KMS-11 (cell line): ENCODE results near the gene GPHN.
"Not testable (repeated sequence)": the region's sequence is repeated elsewhere in the genome, so short reads cannot be mapped to it uniquely, and the experiment has no call there.

Experiments
- H2AFZ ChIP-seq: fragments of 200-600 bp; sonication (generic); 2 replicates; pipeline ENCODE4 v1.6.1; 2016; ENCODE audit warnings: antibody characterized with exemption, mixed run types, low read depth
- H3K27ac ChIP-seq: fragments of 200-600 bp; sonication (generic); 2 replicates; pipeline ENCODE4 v1.6.1; 2016; ENCODE audit warnings: mild to moderate bottlenecking, mixed run types
- H3K27me3 ChIP-seq: fragments of 200-600 bp; sonication (generic); 2 replicates; pipeline ENCODE4 v1.6.1; 2017; ENCODE audit warnings: mild to moderate bottlenecking, low read depth, mixed run types, moderate library complexity; ENCODE audit not compliant: insufficient read depth
- H3K36me3 ChIP-seq: fragments of 200-600 bp; sonication (generic); 2 replicates; pipeline ENCODE4 v1.6.1; 2017; ENCODE audit warnings: mild to moderate bottlenecking, mixed run types; ENCODE audit not compliant: insufficient read depth
- H3K4me1 ChIP-seq: fragments of 200-600 bp; sonication (generic); 2 replicates; pipeline ENCODE4 v1.6.1; 2016; ENCODE audit warnings: mild to moderate bottlenecking, low read depth, mixed run types; ENCODE audit not compliant: poor library complexity, severe bottlenecking
- H3K4me2 ChIP-seq: fragments of 200-600 bp; sonication (generic); 2 replicates; pipeline ENCODE4 v1.7.0; 2016; ENCODE audit warnings: mild to moderate bottlenecking, mixed run types
- H3K4me3 ChIP-seq: fragments of 200-600 bp; sonication (generic); IDR thresholded peaks from 2 replicates; pipeline ENCODE4 v1.6.1; 2017; ENCODE audit warnings: low read depth, low read length, mixed read lengths; ENCODE audit not compliant: insufficient read depth
- H3K79me2 ChIP-seq: fragments of 200-600 bp; sonication (generic); 2 replicates; pipeline ENCODE4 v1.6.1; 2016; ENCODE audit warnings: low read depth, mixed run types; ENCODE audit not compliant: insufficient read depth
- H3K9ac ChIP-seq: fragments of 200-600 bp; sonication (generic); 2 replicates; pipeline ENCODE4 v1.6.1; 2016; ENCODE audit warnings: mild to moderate bottlenecking, mixed run types
- H4K20me1 ChIP-seq: fragments of 200-600 bp; sonication (generic); 2 replicates; pipeline ENCODE4 v1.6.1; 2016; ENCODE audit warnings: mild to moderate bottlenecking, mixed run types; ENCODE audit not compliant: insufficient read depth
- TF ChIP-seq, protein P1 (sequence below): fragments of 200-600 bp; sonication (generic); conservative IDR thresholded peaks from 2 replicates; pipeline ENCODE4 v1.6.1; 2017; ENCODE audit warnings: low read depth, mild to moderate bottlenecking, antibody characterized with exemption, low read length, moderate library complexity, mixed read lengths

The GPHN gene

DNA sequence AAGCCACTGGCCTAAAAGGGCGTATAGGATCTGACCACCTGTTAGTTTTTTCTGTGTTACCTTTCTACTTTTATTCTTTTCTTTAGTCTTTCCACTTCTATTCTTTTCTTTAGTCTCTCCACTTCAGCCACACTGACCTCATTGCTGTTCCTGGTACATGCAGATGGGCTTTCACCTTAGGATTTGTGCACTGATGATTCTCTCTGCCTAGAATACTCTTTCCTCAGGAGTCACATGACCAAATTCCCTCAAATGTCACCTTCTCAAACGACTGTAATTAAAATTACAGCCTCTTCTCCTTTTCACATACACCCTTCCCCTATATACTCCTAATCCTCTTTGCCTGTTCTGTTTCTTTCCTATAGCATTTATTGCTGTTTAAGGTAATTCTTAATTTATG lies 36.0 kb downstream of the GPHN start:
- Histone ChIP-seq H2AFZ (no peak overlapping the region), H3K9ac (no peak overlapping the region), H3K4me2 (no peak overlapping the region), H4K20me1 (no peaks in the 10 kb centered on the region), H3K4me3 (no peak overlapping the region), H3K27me3 (no peaks in the 10 kb centered on the region), H3K36me3 (no peaks in the 10 kb centered on the region), H3K27ac (no peak overlapping the region), H3K4me1 (no peaks in the 10 kb centered on the region), H3K79me2 (peaks cover 8% of the 10 kb centered on the region; the same call in 1 of the 2 replicates)
- TF ChIP-seq, protein P1, sequence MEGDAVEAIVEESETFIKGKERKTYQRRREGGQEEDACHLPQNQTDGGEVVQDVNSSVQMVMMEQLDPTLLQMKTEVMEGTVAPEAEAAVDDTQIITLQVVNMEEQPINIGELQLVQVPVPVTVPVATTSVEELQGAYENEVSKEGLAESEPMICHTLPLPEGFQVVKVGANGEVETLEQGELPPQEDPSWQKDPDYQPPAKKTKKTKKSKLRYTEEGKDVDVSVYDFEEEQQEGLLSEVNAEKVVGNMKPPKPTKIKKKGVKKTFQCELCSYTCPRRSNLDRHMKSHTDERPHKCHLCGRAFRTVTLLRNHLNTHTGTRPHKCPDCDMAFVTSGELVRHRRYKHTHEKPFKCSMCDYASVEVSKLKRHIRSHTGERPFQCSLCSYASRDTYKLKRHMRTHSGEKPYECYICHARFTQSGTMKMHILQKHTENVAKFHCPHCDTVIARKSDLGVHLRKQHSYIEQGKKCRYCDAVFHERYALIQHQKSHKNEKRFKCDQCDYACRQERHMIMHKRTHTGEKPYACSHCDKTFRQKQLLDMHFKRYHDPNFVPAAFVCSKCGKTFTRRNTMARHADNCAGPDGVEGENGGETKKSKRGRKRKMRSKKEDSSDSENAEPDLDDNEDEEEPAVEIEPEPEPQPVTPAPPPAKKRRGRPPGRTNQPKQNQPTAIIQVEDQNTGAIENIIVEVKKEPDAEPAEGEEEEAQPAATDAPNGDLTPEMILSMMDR, result no peak

DNA sequence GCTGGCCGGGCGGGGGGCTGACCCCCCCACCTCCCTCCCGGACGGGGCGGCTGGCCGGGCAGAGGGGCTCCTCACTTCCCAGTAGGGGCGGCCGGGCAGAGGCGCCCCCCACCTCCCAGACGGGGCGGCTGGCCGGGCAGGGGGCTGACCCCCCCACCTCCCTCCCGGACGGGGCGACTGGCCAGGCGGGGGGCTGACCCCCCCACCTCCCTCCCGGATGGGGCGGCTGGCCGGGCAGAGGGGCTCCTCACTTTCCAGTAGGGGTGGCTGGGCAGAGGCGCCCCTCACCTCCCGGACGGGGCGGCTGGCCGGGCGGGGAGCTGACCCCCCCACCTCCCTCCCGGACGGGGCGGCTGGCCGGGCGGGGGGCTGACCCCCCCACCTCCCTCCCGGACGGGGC lies 37.2 kb downstream of the GPHN start:
- H4K20me1 ChIP-seq, H3K79me2 ChIP-seq, H2AFZ ChIP-seq, H3K4me2 ChIP-seq, H3K4me1 ChIP-seq, H3K9ac ChIP-seq, H3K36me3 ChIP-seq, H3K4me3 ChIP-seq, H3K27ac ChIP-seq, H3K27me3 ChIP-seq: not testable (repeated sequence)

DNA sequence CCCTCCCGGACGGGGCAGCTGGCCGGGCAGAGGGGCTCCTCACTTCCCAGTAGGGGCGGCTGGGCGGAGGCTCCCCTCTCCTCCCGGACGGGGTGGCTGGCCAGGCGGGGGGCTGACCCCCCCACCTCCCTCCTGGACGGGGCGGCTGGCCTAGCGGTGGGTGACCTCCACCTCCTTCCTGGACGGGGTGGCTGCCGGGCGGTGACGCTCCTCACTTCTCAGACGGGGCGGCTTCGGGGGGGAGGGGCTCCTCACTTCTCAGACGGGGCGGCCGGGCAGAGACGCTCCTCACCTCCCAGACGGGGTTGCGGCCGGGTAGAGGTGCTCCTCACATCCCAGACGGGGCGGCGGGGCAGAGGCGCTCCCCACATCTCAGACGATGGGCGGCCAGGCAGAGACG lies 37.8 kb downstream of the GPHN start:
- not testable (repeated sequence) for H4K20me1 ChIP-seq, H3K79me2 ChIP-seq, H3K36me3 ChIP-seq, H3K27me3 ChIP-seq, H3K27ac ChIP-seq, H3K9ac ChIP-seq, H3K4me1 ChIP-seq, H3K4me2 ChIP-seq, H3K4me3 ChIP-seq, H2AFZ ChIP-seq

DNA sequence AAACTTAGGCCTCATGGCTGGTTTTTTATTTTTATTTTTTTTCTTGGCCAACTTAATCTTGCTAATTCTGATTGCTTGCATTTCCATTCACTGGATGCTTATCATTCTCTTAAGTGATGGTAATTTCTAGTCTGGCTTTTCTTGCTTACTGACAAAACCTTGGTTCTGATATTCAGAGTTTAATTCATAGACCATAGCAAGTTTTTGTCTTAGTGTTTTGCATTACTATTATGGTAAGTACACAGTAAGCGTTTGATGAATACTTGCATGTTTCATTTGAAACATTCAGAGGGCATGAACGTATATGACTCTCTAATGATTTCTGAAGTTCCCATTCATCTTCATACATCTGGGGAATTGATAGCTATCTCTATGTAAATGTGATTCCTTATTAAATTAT lies 55.8 kb downstream of the GPHN start:
- Histone ChIP-seq H3K27me3 (no peaks in the 10 kb centered on the region), H3K27ac (no peak overlapping the region), H3K36me3 (no peaks in the 10 kb centered on the region), H3K79me2 (0 out of 2 replicates have a peak, but pooled peaks cover 6% of the 10 kb centered on the region), H3K4me1 (no peaks in the 10 kb centered on the region), H3K4me3 (no peak overlapping the region), H3K4me2 (no peak overlapping the region), H4K20me1 (no peaks in the 10 kb centered on the region), H2AFZ (no peak overlapping the region), H3K9ac (no peak overlapping the region)
- TF ChIP-seq, protein P1, result no peak

DNA sequence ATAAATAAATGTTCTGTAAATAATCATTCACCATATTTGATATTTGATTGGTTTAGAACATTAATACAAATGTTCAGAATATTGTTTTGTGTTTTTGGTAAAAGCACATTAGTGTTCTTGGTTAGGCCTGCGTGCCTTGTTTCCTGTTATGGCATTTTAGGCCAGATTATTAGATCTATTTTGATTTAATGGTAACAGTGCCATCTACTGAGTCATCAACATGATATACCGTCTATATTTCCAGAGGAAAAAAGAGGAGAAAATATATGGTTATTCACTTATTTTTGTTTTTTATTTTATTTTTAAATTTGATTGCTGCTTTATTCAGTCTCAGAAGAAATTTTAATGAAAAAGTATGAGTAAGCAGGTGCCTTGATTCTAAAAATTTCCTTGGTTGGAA lies 60.3 kb downstream of the GPHN start:
- H4K20me1 ChIP-seq, result no peaks in the 10 kb centered on the region
- TF ChIP-seq, protein P1, result no peak
- H3K4me1 ChIP-seq, result no peaks in the 10 kb centered on the region
- peaks cover 12% of the 10 kb centered on the region; the same call in 1 of the 2 replicates for H3K79me2 ChIP-seq
- no peak overlapping the region for H2AFZ ChIP-seq
- H3K27me3 ChIP-seq, result no peaks in the 10 kb centered on the region
- H3K36me3 ChIP-seq, result no peaks in the 10 kb centered on the region
- no peak overlapping the region for H3K4me2 ChIP-seq
- H3K9ac ChIP-seq, result no peak overlapping the region
- H3K27ac ChIP-seq, result no peak overlapping the region
- no peak overlapping the region for H3K4me3 ChIP-seq
